Heart left ventricle (tissue), 13 donors: ENCODE data around the gene CEP44.

Source experiments
- POLR2A ChIP-seq, 2 donors: fragments of 450-650 bp; IDR thresholded peaks; one replicate each; pipeline ENCODE4 v1.6.1; 2017; ENCODE audit warnings: antibody characterized with exemption in 2 of 2, mild to moderate bottlenecking in 2 of 2, moderate library complexity in 2 of 2
- TF ChIP-seq, protein P1 (sequence below), 12 donors: fragments of 200-600 bp; sonication (generic) in 4 of 12; IDR thresholded peaks; one replicate each; pipeline versions ENCODE4 v1.5.0 to v1.8.0; 2018 to 2022; ENCODE audit warnings: antibody characterized with exemption in 12 of 12, mild to moderate bottlenecking in 5 of 12
- donor health status: ischemic (EF 13 %, LVEDD 7.1; RV severe dilation, severe dysfunction).
- donor health status: DM: no; HTN: yes; CAD: no.
- donor health status: DM: no; HTN: no; CAD: no.
- donor health status: ischemic (EF 25% LVEDD 6.9; RV normal size, moderate dysfunction).
- donor health status: ischemic (EF 25% LVEDD 5.7; RV mildly dilated, moderate dysfunction).
- donor health status: ischemic (EF 35%, LVEDD 5.7; RV mildly dilated, moderate dysfunction).
- donor health status: nonischemic (EF 11% LVEDD 7.7; RV severe dilation, severe dysfunction).
- donor health status: DM: yes; HTN: yes; CAD: no.
- donor health status: PGD.
- donor health status: ischemic (EF 29% LVEDD 5.4; RV normal size, mild dysfunction).
- donor health status: nonischemic (EF 23%, LVEDD 6.1; RV moderate dilation, normal function).

- TF ChIP-seq, protein P1, sequence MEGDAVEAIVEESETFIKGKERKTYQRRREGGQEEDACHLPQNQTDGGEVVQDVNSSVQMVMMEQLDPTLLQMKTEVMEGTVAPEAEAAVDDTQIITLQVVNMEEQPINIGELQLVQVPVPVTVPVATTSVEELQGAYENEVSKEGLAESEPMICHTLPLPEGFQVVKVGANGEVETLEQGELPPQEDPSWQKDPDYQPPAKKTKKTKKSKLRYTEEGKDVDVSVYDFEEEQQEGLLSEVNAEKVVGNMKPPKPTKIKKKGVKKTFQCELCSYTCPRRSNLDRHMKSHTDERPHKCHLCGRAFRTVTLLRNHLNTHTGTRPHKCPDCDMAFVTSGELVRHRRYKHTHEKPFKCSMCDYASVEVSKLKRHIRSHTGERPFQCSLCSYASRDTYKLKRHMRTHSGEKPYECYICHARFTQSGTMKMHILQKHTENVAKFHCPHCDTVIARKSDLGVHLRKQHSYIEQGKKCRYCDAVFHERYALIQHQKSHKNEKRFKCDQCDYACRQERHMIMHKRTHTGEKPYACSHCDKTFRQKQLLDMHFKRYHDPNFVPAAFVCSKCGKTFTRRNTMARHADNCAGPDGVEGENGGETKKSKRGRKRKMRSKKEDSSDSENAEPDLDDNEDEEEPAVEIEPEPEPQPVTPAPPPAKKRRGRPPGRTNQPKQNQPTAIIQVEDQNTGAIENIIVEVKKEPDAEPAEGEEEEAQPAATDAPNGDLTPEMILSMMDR (IDR thresholded peaks at IDR 0.05) = no peak
- TF ChIP-seq POLR2A (IDR thresholded peaks at IDR 0.05) = no peak
These were observed 9.8 kb upstream of the CEP44 start for GRCh38 chr4:174273930-174274329.
